GM10266 (cell line): Measurements from ENCODE around the gene VAV3.

Experiments
- DNase-seq: peaks from one replicate; pipeline ENCODE4 v3.0.0; 2012; ENCODE audit errors: extremely low spot score
- CTCF ChIP-seq: IDR thresholded peaks from 2 replicates; pipeline ENCODE4 v1.5.1; 2012; ENCODE audit warnings: mild to moderate bottlenecking, low read depth; ENCODE audit not compliant: control insufficient read depth, insufficient read depth; ENCODE audit errors: missing control alignments

Gene VAV3

GRCh38 chr1:107943694-107944093, 21.3 kb downstream of the VAV3 start:
- no peak for DNase-seq
- TF ChIP-seq CTCF: no peak

GRCh38 chr1:107942814-107943213, 22.2 kb downstream of the VAV3 start:
- DNase-seq: no peak
- no peak for TF ChIP-seq CTCF

- TF ChIP-seq CTCF: no peak
- DNase-seq: no peak
These were observed 23.4 kb downstream of the VAV3 start for GRCh38 chr1:107941531-107941930.

- no peak for DNase-seq
- no peak for TF ChIP-seq CTCF
These were observed 23.9 kb downstream of the VAV3 start for GRCh38 chr1:107941123-107941522.

GRCh38 chr1:107940701-107941100, 24.3 kb downstream of the VAV3 start:
- no peak for TF ChIP-seq CTCF
- no peak for DNase-seq

- DNase-seq: no peak
- no peak for TF ChIP-seq CTCF
These were observed 24.9 kb downstream of the VAV3 start for GRCh38 chr1:107940017-107940577.

GRCh38 chr1:107939256-107939655, 25.7 kb downstream of the VAV3 start:
- DNase-seq: no peak
- no peak for TF ChIP-seq CTCF
